Measurements from ENCODE around the gene FAM200B. TPM values are rescaled to one million over a fixed set of nuclear protein-coding genes. Genes with fewer than 3 reads are reported as not detected.
"Not testable (repeated sequence)": the region's sequence is repeated elsewhere in the genome, so short reads cannot be mapped to it uniquely, and the experiment has no call there.

Gene FAM200B
- total and polyA plus RNA-seq, 3 donors from 2014 or later = 41.8 to 75.2 (median 48.9) TPM

DNA sequence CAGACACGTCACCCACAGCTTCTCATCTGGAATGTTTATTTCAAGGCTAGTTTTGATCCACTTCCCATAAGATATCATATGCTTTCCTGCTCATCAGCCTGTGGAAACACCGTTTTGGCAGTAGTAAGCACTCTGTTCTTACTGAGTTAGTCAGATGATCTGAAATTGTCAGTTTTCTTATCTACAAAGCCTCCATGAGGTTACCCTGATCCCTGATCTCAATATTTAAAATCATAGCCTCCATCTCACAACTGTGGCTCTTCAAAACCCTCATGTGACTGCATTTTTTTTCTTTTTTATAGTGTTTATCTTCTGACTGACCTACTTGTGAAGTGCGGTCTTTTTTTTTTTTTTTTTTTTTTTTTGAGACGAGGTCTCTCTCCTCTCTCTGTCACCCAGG lies 44.0 kb downstream of the FAM200B start:
- no peak for TF ChIP-seq POLR2A (IDR thresholded peaks at IDR 0.05)
- TF ChIP-seq, protein P1, sequence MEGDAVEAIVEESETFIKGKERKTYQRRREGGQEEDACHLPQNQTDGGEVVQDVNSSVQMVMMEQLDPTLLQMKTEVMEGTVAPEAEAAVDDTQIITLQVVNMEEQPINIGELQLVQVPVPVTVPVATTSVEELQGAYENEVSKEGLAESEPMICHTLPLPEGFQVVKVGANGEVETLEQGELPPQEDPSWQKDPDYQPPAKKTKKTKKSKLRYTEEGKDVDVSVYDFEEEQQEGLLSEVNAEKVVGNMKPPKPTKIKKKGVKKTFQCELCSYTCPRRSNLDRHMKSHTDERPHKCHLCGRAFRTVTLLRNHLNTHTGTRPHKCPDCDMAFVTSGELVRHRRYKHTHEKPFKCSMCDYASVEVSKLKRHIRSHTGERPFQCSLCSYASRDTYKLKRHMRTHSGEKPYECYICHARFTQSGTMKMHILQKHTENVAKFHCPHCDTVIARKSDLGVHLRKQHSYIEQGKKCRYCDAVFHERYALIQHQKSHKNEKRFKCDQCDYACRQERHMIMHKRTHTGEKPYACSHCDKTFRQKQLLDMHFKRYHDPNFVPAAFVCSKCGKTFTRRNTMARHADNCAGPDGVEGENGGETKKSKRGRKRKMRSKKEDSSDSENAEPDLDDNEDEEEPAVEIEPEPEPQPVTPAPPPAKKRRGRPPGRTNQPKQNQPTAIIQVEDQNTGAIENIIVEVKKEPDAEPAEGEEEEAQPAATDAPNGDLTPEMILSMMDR (IDR thresholded peaks at IDR 0.05) = no peak
- no peak for DNase-seq
- no peak overlapping the region for H3K27ac ChIP-seq
- H3K4me1 ChIP-seq = no peaks in the 10 kb centered on the region
- no peaks in the 10 kb centered on the region for H3K9me3 ChIP-seq
- no peak overlapping the region for H3K4me3 ChIP-seq
- no peaks in the 10 kb centered on the region for H3K36me3 ChIP-seq (ENCODE audit: low read depth, missing control alignments)
- 32 to 66% methylated on average over 4 of the region's 4 CpGs for WGBS, 2 donors
- intact Hi-C loops (cut with DNase I; ENCODE audit: low total_unique reads) = no loop called here
- H3K27me3 ChIP-seq = no peaks in the 10 kb centered on the region

DNA sequence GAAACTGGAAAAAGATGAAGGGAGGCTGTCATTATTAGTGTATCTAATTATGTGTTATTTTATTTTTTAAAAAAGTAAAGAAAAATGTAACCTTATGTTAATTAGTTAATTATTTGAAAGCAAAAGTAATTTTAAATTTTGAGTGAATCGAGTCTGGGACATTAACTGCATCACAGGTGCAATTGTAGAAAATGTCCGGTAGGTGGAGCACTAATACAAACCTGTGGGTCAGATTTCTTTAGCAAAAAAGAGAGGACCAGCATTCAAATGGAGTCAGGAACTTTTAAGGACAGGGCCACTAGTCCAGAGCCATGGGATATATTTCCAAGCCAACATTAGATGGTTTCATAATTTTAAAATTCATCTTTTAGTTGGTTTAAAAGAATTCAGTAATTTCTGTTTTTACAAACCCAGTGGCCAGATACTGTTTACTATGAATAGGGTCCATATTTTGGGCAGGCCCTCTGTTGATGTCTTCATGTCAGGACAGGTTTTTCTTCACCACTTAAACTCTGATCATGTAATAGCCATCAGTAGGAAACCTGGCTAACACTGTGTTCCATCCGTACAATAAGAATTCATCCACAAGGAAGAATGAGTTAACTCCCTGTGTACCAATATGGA lies 48.4 kb downstream of the FAM200B start:
- 26 to 41% methylated on average over 3 of the region's 3 CpGs for WGBS, 2 donors
- intact Hi-C loops (cut with DNase I; ENCODE audit: low total_unique reads) = no loop called here
- DNase-seq = peak; percentile 29

DNA sequence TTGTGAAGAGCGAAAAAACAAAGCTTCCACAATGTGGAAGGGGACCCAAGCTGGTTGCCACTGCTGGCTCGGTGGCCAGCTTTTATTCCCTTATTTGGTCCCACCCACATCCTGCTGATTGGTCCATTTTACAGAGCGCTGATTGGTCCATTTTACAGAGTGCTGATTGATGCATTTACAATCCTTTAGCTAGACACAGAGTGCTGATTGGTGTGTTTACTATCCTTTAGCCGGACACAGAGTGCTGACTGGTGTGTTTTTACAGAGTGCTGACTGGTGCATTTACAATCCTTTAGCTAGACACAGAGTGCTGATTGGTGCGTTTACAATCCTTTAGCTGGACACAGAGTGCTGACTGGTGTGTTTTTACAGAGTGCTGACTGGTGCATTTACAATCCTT lies 51.4 kb downstream of the FAM200B start:
- H3K27ac ChIP-seq; DNase-seq; H3K36me3 ChIP-seq (ENCODE audit: low read depth, missing control alignments); H3K27me3 ChIP-seq; H3K4me3 ChIP-seq; H3K9me3 ChIP-seq; H3K4me1 ChIP-seq; intact Hi-C loops (cut with DNase I; ENCODE audit: low total_unique reads): not testable (repeated sequence)
- WGBS, 2 donors = 76 to 79% methylated on average over 5 of the region's 5 CpGs

More for the DNA sequence above, 48.4 kb downstream of the FAM200B start:
- no peak overlapping the region for H3K4me3 ChIP-seq
- H3K27ac ChIP-seq = no peak overlapping the region
- TF ChIP-seq, protein P1 (IDR thresholded peaks at IDR 0.05) = peak; percentile 69 to 91 (median 76)
- no peak for TF ChIP-seq POLR2A (IDR thresholded peaks at IDR 0.05)
- no peaks in the 10 kb centered on the region for H3K4me1 ChIP-seq
- H3K9me3 ChIP-seq = no peaks in the 10 kb centered on the region
- H3K36me3 ChIP-seq (ENCODE audit: low read depth, missing control alignments) = no peaks in the 10 kb centered on the region
- H3K27me3 ChIP-seq = no peaks in the 10 kb centered on the region

DNA sequence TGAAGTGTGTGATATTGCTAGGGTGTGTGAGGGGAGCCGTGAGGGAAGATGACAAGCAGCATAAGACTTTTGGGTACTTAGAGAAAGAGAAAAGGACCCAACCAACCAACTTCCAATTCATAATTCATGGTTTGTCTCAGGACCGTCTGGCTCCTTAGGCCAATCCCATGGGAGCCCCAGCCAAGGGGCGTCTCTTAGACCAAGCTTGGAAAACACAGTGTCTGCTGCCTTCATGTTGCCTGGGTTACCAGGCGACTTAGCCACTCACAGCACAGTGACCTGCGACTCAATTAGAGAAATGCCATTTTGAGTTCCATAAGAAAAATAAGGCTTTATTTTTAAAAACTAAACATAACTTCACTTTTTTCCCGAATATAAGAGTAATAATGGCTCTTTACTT lies 53.9 kb downstream of the FAM200B start:
- TF ChIP-seq, protein P1 (IDR thresholded peaks at IDR 0.05) = no peak
- no peak for TF ChIP-seq POLR2A (IDR thresholded peaks at IDR 0.05)
- H3K27me3 ChIP-seq = no peaks in the 10 kb centered on the region
- H3K4me3 ChIP-seq = no peak overlapping the region
- no peak overlapping the region for H3K27ac ChIP-seq
- no peaks in the 10 kb centered on the region for H3K9me3 ChIP-seq
- no peaks in the 10 kb centered on the region for H3K36me3 ChIP-seq (ENCODE audit: low read depth, missing control alignments)
- DNase-seq = no peak
- no peaks in the 10 kb centered on the region for H3K4me1 ChIP-seq
- WGBS, 2 donors = 80 to 87% methylated on average over 6 of the region's 6 CpGs
- intact Hi-C loops (cut with DNase I; ENCODE audit: low total_unique reads) = no loop called here

DNA sequence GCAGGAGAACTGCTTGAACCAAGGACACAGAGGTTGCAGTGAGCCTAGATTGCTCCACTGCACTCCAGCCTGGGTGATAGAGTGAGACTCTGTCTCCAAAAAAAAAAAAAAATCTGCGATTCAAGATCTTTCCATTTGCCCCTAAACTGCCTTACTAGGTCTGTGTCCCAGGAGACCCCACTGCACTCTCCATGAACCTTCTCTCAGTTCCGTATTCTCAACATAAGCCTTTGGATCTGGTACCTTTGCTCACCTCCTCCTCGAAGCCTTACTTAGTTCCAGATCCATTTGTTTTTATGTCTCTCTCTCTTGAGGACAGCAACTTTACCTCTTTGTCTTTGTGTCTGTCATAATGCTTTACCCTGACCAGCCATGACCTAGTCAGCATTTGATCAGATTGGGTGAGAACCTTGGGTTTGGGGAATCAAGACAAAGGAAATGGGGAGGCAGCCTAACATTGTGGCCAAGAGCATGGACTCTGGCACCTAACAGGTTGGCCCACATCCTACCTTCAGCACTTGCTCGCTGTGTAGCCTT lies 55.0 kb downstream of the FAM200B start:
- 75 to 86% methylated on average over 4 of the region's 4 CpGs for WGBS, 2 donors
- DNase-seq = no peak
- intact Hi-C loops (cut with DNase I; ENCODE audit: low total_unique reads) = no loop called here
- H3K4me1 ChIP-seq = no peaks in the 10 kb centered on the region
- H3K36me3 ChIP-seq (ENCODE audit: low read depth, missing control alignments) = no peaks in the 10 kb centered on the region
- H3K27me3 ChIP-seq = no peaks in the 10 kb centered on the region
- no peak overlapping the region for H3K27ac ChIP-seq
- TF ChIP-seq, protein P1 (IDR thresholded peaks at IDR 0.05) = no peak
- no peak for TF ChIP-seq POLR2A (IDR thresholded peaks at IDR 0.05)
- no peaks in the 10 kb centered on the region for H3K9me3 ChIP-seq
- no peak overlapping the region for H3K4me3 ChIP-seq

All from testis (tissue), 3 donors.